Spleen (tissue), 7 donors: Measurements from ENCODE around the gene IL21R.

Experiments used
- CTCF ChIP-seq, 11 experiments: fragments of 200-600 bp in 7 of 11; fragments of 450-650 bp in 4 of 11; sonication (generic) in 4 of 11; IDR thresholded peaks in 8 of 11; conservative IDR thresholded peaks in 3 of 11; 1 replicate in 7 of 11; 2 replicates in 4 of 11; pipeline versions ENCODE4 v1.4.0 to v1.8.0; 2016 to 2021; ENCODE audit warnings: antibody characterized with exemption in 11 of 11, inconsistent platforms in 4 of 11, mild to moderate bottlenecking in 1 of 11
- POLR2AphosphoS5 ChIP-seq, 3 donors: sonication (generic); formaldehyde crosslinking; IDR thresholded peaks; one replicate each; pipeline ENCODE4 v1.5.1; 2017; ENCODE audit warnings: antibody characterized with exemption in 3 of 3
- donor health status: DM: no; HTN: no; CAD: no; lungs with moderate emphysema.
- donor health status: DM: no; HTN: no; CAD: no.
- donor health status: DM: no; HTN: no; CAD: no.

- TF ChIP-seq CTCF (IDR thresholded peaks at IDR 0.05 in 8 of 11, conservative IDR thresholded peaks at IDR 0.05 in 3 of 11) (no peak), POLR2AphosphoS5 (IDR thresholded peaks at IDR 0.05) (no peak)
These were observed 12.6 kb upstream of the IL21R start for GRCh38 chr16:27389272-27389961.
